ENCODE measurements around the gene SERPIND1.

SERPIND1 gene

GRCh38 chr22:20798974-20799373 is 25.1 kb downstream of the SERPIND1 start:
- Mint-ChIP-seq H3K9me3 (no peaks in the 10 kb centered on the region), H3K36me3 (ENCODE audit: low read depth) (peaks cover 69% of the 10 kb centered on the region), H3K27ac (no peak overlapping the region), H3K4me1 (no peaks in the 10 kb centered on the region), H3K4me3 (no peak overlapping the region), H3K27me3 (ENCODE audit: low read depth) (no peaks in the 10 kb centered on the region)
- no peak for TF ChIP-seq CTCF (IDR thresholded peaks at IDR 0.05; ENCODE audit: unreplicated experiment in 3 of 3)

DNA sequence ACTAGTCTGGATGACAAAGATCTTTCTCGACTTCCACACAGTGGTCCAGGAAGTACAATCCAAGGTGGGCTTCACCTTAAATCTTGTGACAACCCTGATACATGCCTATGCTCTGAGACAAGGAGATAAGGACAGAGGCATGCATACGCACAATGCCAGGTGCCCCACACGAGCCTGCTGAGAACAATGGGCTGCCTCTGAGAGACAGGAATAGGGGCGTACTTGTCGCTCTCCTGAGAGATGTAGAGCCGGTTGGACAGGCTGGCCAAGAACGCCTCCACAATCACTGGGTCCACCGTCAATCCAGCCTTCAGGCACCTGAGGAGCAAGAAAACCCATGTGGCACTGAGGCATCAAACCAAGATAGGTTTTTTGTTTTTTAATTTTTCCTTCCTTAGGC is 25.5 kb downstream of the SERPIND1 start:
- Mint-ChIP-seq H3K27me3 (ENCODE audit: low read depth) (no peaks in the 10 kb centered on the region), H3K4me3 (no peak overlapping the region), H3K27ac (no peak overlapping the region), H3K36me3 (ENCODE audit: low read depth) (peaks cover 71% of the 10 kb centered on the region), H3K4me1 (no peaks in the 10 kb centered on the region), H3K9me3 (no peaks in the 10 kb centered on the region)
- TF ChIP-seq CTCF (IDR thresholded peaks at IDR 0.05; ENCODE audit: unreplicated experiment in 3 of 3): no peak

GRCh38 chr22:20802452-20802851 is 28.5 kb downstream of the SERPIND1 start:
- no peaks in the 10 kb centered on the region for H3K9me3 Mint-ChIP-seq
- peaks cover 68% of the 10 kb centered on the region for H3K36me3 Mint-ChIP-seq (ENCODE audit: low read depth)
- H3K27ac Mint-ChIP-seq: no peak overlapping the region
- TF ChIP-seq CTCF (IDR thresholded peaks at IDR 0.05; ENCODE audit: unreplicated experiment in 3 of 3): no peak
- H3K4me3 Mint-ChIP-seq: no peak overlapping the region
- H3K27me3 Mint-ChIP-seq (ENCODE audit: low read depth): no peaks in the 10 kb centered on the region
- H3K4me1 Mint-ChIP-seq: no peaks in the 10 kb centered on the region

GRCh38 chr22:20802922-20803553 is 29.1 kb downstream of the SERPIND1 start:
- no peaks in the 10 kb centered on the region for H3K9me3 Mint-ChIP-seq
- H3K36me3 Mint-ChIP-seq (ENCODE audit: low read depth): peaks cover 69% of the 10 kb centered on the region
- no peaks in the 10 kb centered on the region for H3K27me3 Mint-ChIP-seq (ENCODE audit: low read depth)
- H3K27ac Mint-ChIP-seq: no peak overlapping the region
- H3K4me3 Mint-ChIP-seq: no peak overlapping the region
- TF ChIP-seq CTCF (IDR thresholded peaks at IDR 0.05; ENCODE audit: unreplicated experiment in 3 of 3): no peak
- H3K4me1 Mint-ChIP-seq: no peaks in the 10 kb centered on the region

DNA sequence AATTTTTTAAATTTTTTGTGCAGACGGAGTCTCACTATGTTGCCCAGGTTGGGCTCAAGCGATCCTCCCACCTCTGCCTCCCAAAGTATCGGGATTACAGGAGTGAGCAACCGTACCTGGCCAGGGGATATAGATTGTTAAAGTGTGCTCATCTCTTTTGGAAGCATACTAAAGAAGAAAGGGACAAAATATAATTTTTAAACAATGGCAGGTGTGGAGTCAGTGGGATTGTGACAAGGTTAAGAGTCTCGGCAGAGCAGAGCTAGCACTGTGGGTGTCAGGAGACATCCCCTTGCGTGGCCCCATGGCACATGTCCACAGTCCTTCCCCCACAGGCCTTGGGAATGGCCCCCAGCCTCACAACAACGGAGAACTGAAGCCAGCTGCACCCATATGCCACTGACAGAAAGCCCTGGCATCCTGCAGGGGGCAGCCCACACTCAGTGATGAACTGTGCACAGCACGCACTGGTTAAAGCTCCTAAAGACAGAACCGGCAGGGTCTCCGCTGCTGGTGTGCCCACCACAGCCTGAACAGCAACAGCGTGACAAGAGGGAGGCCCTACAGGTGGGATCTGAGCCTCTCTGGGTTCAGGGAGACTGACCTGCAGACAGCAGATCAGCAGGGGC is 29.9 kb downstream of the SERPIND1 start:
- peaks cover 64% of the 10 kb centered on the region for H3K36me3 Mint-ChIP-seq (ENCODE audit: low read depth)
- no peaks in the 10 kb centered on the region for H3K9me3 Mint-ChIP-seq
- H3K27me3 Mint-ChIP-seq (ENCODE audit: low read depth): no peaks in the 10 kb centered on the region
- H3K27ac Mint-ChIP-seq: no peak overlapping the region
- no peaks in the 10 kb centered on the region for H3K4me1 Mint-ChIP-seq
- peak; percentile 47 to 60 (median 50) for TF ChIP-seq CTCF (IDR thresholded peaks at IDR 0.05; ENCODE audit: unreplicated experiment in 3 of 3)
- H3K4me3 Mint-ChIP-seq: no peak overlapping the region

DNA sequence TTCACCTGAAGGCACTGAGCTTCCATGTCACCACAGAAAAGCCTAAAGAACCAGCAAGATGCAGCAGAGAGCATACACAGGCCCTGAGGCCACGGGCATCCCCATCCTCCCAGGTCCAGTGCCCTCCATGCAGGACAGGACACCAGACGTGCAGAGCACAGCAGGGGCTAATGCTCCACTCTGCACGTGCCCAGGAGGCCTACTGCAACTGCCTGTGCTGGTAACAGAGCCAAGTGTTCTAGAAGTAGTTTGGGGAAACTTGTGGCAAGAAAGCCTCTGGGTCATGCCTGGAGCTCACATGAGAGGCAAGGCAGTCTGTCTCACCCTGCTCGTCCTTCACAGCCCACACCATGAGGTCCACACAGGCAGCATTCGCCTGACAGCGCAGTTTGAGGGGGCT is 30.7 kb downstream of the SERPIND1 start:
- Mint-ChIP-seq H3K27ac (no peak overlapping the region), H3K36me3 (ENCODE audit: low read depth) (peaks cover 63% of the 10 kb centered on the region), H3K27me3 (ENCODE audit: low read depth) (no peaks in the 10 kb centered on the region), H3K4me3 (no peak overlapping the region), H3K4me1 (no peaks in the 10 kb centered on the region), H3K9me3 (no peaks in the 10 kb centered on the region)
- no peak for TF ChIP-seq CTCF (IDR thresholded peaks at IDR 0.05; ENCODE audit: unreplicated experiment in 3 of 3)
